SK-N-SH treated with all-trans-retinoic acid at 6 μM for 48 hours (cell line): ENCODE measurements around the gene DLX6.
"Not testable (repeated sequence)": the region's sequence is repeated elsewhere in the genome, so short reads cannot be mapped to it uniquely, and the experiment has no call there.

ENCODE experiments used
- ARNTL ChIP-seq: fragments of 450-650 bp; formaldehyde crosslinking; IDR thresholded peaks from 2 replicates; pipeline ENCODE4 v1.5.0; 2020; ENCODE audit warnings: low read depth, mild to moderate bottlenecking, moderate library complexity, borderline replicate concordance
- CREB5 ChIP-seq: fragments of 250-450 bp; sonication (Bioruptor Pico); IDR thresholded peaks from 2 replicates; pipeline ENCODE4 v1.5.1; 2020; ENCODE audit warnings: low read depth, mild to moderate bottlenecking, moderate library complexity
- ESRRG ChIP-seq: fragments of 250-450 bp; sonication (Bioruptor Pico); IDR thresholded peaks from 2 replicates; pipeline ENCODE4 v1.6.1; 2021; ENCODE audit warnings: mild to moderate bottlenecking
- ZFP30 ChIP-seq: fragments of 450-650 bp; formaldehyde crosslinking; IDR thresholded peaks from 2 replicates; pipeline ENCODE4 v1.5.0; 2022; ENCODE audit warnings: mild to moderate bottlenecking, moderate library complexity
- TF ChIP-seq, protein P1 (sequence below): fragments of 250-450 bp; sonication (Bioruptor Pico); IDR thresholded peaks from 2 replicates; pipeline ENCODE4 v1.5.0; 2020; ENCODE audit warnings: mild to moderate bottlenecking, moderate library complexity

DNA sequence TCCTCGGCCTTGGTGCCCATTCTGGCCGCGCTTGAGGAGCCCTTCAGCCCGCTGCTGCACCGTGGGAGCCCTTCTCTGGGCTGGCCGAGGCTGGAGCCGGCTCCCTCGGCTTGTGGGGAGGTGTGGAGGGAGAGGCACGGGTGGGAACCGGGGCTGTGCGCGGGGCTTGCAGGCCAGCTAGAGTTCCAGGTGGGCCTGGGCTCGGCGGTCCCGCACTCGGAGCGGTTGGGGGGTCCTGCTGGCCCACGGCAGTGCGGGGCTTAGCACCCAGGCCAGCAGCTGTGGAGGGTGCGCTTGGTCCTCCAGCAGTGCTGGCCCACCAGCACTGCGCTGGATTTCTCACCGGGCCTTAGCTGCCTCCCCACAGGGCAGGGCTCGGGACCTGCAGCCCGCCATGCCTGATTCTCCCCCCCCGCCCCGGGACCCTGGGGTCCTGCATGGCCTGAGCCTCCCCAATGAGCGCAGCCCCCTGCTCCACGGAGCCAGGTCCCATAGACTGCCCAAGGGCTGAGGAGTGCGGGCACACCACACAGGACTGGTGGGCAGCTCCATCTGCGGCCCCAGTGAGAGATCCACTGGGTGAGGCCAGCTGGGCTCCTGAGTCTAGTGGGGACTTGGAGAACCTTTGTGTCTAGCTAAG lies 29.0 kb downstream of the DLX6 start:
- not testable (repeated sequence) for TF ChIP-seq ESRRG; ZFP30 (CRISPR knock-in tag); ARNTL; CREB5
- TF ChIP-seq, protein P1, sequence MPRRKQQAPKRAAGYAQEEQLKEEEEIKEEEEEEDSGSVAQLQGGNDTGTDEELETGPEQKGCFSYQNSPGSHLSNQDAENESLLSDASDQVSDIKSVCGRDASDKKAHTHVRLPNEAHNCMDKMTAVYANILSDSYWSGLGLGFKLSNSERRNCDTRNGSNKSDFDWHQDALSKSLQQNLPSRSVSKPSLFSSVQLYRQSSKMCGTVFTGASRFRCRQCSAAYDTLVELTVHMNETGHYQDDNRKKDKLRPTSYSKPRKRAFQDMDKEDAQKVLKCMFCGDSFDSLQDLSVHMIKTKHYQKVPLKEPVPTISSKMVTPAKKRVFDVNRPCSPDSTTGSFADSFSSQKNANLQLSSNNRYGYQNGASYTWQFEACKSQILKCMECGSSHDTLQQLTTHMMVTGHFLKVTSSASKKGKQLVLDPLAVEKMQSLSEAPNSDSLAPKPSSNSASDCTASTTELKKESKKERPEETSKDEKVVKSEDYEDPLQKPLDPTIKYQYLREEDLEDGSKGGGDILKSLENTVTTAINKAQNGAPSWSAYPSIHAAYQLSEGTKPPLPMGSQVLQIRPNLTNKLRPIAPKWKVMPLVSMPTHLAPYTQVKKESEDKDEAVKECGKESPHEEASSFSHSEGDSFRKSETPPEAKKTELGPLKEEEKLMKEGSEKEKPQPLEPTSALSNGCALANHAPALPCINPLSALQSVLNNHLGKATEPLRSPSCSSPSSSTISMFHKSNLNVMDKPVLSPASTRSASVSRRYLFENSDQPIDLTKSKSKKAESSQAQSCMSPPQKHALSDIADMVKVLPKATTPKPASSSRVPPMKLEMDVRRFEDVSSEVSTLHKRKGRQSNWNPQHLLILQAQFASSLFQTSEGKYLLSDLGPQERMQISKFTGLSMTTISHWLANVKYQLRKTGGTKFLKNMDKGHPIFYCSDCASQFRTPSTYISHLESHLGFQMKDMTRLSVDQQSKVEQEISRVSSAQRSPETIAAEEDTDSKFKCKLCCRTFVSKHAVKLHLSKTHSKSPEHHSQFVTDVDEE (CRISPR knock-in tag), result not testable (repeated sequence)
